Measurements from ENCODE around the gene SLA2. TPM values are rescaled to one million over a fixed set of nuclear protein-coding genes. Genes with fewer than 3 reads are reported as not detected.

SLA2 gene
- total RNA-seq, 1 experiment from 2014 or later, result 0.13 TPM

DNA sequence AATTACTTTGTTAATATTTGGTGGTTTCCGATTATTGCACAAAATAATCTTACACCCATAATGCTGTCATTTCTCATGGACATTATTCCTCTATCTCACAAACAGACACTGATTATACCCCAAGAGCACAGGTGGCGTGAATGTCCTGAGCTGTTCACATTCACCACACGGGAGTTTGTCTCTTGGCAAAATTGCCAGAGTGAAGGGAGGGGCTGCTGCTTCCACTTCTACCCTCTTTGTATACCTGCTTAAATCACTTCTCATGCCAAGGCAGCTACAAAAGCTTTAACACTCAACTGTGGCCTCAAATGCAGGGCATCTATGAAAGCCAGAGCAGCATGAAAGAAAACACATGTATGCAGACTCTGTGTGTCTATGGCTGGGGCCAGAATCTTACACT is 41.9 kb upstream of the SLA2 start:
- in situ Hi-C loops (cut with HindIII; ENCODE audit: low pct_unique_long_range_greater_than_20kb, low sequenced_read_pairs), result no loop called here
- H3K4me3 ChIP-seq (ENCODE audit: low read depth in 2 of 2, low read length in 2 of 2), result no peak overlapping the region
- H3K36me3 ChIP-seq (ENCODE audit: control insufficient read depth, insufficient read depth, low read length), result no peaks in the 10 kb centered on the region
- ATAC-seq, result no peak
- no peaks in the 10 kb centered on the region for H3K9me3 ChIP-seq (ENCODE audit: control insufficient read depth, insufficient read depth, low read depth, low read length)
- no peak overlapping the region for H3K27ac ChIP-seq (ENCODE audit: low read length)
- intact Hi-C loops (cut with micrococcal nuclease; ENCODE audit: unreplicated experiment), result no loop called here
- POLR2A ChIA-PET, result no interaction called here
- no peaks in the 10 kb centered on the region for H3K27me3 ChIP-seq (ENCODE audit: control insufficient read depth, insufficient read depth, low read length)
- no peaks in the 10 kb centered on the region for H3K4me1 ChIP-seq (ENCODE audit: control insufficient read depth, insufficient read depth, low read length)
- no TSS peak for BruUV-seq (replicated peaks)
- TF ChIP-seq, protein P1, sequence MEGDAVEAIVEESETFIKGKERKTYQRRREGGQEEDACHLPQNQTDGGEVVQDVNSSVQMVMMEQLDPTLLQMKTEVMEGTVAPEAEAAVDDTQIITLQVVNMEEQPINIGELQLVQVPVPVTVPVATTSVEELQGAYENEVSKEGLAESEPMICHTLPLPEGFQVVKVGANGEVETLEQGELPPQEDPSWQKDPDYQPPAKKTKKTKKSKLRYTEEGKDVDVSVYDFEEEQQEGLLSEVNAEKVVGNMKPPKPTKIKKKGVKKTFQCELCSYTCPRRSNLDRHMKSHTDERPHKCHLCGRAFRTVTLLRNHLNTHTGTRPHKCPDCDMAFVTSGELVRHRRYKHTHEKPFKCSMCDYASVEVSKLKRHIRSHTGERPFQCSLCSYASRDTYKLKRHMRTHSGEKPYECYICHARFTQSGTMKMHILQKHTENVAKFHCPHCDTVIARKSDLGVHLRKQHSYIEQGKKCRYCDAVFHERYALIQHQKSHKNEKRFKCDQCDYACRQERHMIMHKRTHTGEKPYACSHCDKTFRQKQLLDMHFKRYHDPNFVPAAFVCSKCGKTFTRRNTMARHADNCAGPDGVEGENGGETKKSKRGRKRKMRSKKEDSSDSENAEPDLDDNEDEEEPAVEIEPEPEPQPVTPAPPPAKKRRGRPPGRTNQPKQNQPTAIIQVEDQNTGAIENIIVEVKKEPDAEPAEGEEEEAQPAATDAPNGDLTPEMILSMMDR (IDR thresholded peaks at IDR 0.05), result no peak
- TF ChIP-seq, protein P2, sequence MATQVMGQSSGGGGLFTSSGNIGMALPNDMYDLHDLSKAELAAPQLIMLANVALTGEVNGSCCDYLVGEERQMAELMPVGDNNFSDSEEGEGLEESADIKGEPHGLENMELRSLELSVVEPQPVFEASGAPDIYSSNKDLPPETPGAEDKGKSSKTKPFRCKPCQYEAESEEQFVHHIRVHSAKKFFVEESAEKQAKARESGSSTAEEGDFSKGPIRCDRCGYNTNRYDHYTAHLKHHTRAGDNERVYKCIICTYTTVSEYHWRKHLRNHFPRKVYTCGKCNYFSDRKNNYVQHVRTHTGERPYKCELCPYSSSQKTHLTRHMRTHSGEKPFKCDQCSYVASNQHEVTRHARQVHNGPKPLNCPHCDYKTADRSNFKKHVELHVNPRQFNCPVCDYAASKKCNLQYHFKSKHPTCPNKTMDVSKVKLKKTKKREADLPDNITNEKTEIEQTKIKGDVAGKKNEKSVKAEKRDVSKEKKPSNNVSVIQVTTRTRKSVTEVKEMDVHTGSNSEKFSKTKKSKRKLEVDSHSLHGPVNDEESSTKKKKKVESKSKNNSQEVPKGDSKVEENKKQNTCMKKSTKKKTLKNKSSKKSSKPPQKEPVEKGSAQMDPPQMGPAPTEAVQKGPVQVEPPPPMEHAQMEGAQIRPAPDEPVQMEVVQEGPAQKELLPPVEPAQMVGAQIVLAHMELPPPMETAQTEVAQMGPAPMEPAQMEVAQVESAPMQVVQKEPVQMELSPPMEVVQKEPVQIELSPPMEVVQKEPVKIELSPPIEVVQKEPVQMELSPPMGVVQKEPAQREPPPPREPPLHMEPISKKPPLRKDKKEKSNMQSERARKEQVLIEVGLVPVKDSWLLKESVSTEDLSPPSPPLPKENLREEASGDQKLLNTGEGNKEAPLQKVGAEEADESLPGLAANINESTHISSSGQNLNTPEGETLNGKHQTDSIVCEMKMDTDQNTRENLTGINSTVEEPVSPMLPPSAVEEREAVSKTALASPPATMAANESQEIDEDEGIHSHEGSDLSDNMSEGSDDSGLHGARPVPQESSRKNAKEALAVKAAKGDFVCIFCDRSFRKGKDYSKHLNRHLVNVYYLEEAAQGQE (IDR thresholded peaks at IDR 0.05; ENCODE audit: insufficient read depth in 1 of 2, low read depth in 2 of 2, low read length in 1 of 2), result no peak
- no peak for TF ChIP-seq SIN3A (IDR thresholded peaks at IDR 0.05; ENCODE audit: borderline replicate concordance, insufficient read depth, low read depth, low read length)
- no peak for TF ChIP-seq TCF7L2 (IDR thresholded peaks at IDR 0.05; ENCODE audit: low read depth, low read length)
- no peak for TF ChIP-seq POLR2AphosphoS5 (IDR thresholded peaks at IDR 0.05; ENCODE audit: low read depth, low read length)
- CTCF ChIA-PET, result no interaction called here
- no peak for DNase-seq (ENCODE audit: low read depth, low spot score)

DNA sequence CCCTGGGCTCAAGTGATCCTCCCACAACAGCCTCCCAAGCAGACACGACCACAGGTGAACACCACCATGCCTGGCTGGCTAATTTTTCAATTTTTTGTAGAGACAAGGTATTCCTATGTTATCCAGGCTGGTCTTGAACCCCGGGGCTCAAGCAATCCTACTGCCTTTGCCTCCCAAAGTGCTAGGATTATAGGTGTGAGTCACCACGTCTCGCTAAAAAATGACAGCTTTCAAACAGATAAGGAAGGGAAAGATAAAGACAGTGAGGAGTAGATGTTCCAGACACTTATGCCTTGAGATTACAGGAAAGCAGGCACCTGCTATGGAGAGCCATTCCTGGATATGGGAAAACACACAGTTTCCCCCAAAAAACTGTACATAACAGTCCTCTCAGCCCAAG is 40.9 kb upstream of the SLA2 start:
- H3K27me3 ChIP-seq (ENCODE audit: control insufficient read depth, insufficient read depth, low read length), result no peaks in the 10 kb centered on the region
- intact Hi-C loops (cut with micrococcal nuclease; ENCODE audit: unreplicated experiment), result no loop called here
- no TSS peak for BruUV-seq (replicated peaks)

More for the DNA sequence above, 40.9 kb upstream of the SLA2 start:
- no peaks in the 10 kb centered on the region for H3K4me1 ChIP-seq (ENCODE audit: control insufficient read depth, insufficient read depth, low read length)
- no peak overlapping the region for H3K4me3 ChIP-seq (ENCODE audit: low read depth in 2 of 2, low read length in 2 of 2)
- H3K27ac ChIP-seq (ENCODE audit: low read length), result no peak overlapping the region
- ATAC-seq, result no peak
- no peaks in the 10 kb centered on the region for H3K36me3 ChIP-seq (ENCODE audit: control insufficient read depth, insufficient read depth, low read length)
- CTCF ChIA-PET, result no interaction called here
- no peak for DNase-seq (ENCODE audit: low read depth, low spot score)
- POLR2A ChIA-PET, result no interaction called here
- TF ChIP-seq, protein P2 (IDR thresholded peaks at IDR 0.05; ENCODE audit: insufficient read depth in 1 of 2, low read depth in 2 of 2, low read length in 1 of 2), result no peak
- TF ChIP-seq POLR2AphosphoS5 (IDR thresholded peaks at IDR 0.05; ENCODE audit: low read depth, low read length) (no peak), SIN3A (IDR thresholded peaks at IDR 0.05; ENCODE audit: borderline replicate concordance, insufficient read depth, low read depth, low read length) (no peak), TCF7L2 (IDR thresholded peaks at IDR 0.05; ENCODE audit: low read depth, low read length) (no peak)
- TF ChIP-seq, protein P1 (IDR thresholded peaks at IDR 0.05), result no peak
- H3K9me3 ChIP-seq (ENCODE audit: control insufficient read depth, insufficient read depth, low read depth, low read length), result no peaks in the 10 kb centered on the region
- in situ Hi-C loops (cut with HindIII; ENCODE audit: low pct_unique_long_range_greater_than_20kb, low sequenced_read_pairs), result no loop called here
